Measurements from ENCODE around the gene POU2F1. TPM values are rescaled to one million over a fixed set of nuclear protein-coding genes. Genes with fewer than 3 reads are reported as not detected.
A peak's percentile ranks its signal among the peaks of the same experiment; 100 is the strongest.

Gene POU2F1
- total RNA-seq, 2 donors from 2014 or later: 48.6 to 49.4 TPM

GRCh38 chr1:167373986-167374385, 153.3 kb downstream of the POU2F1 start:
- H3K27me3 Mint-ChIP-seq (ENCODE audit: insufficient read depth): no peaks in the 10 kb centered on the region
- no peaks in the 10 kb centered on the region for H3K27me3 ChIP-seq (ENCODE audit: control insufficient read depth, insufficient read depth, low read length, poor library complexity, severe bottlenecking)
- H3K4me3 Mint-ChIP-seq: no peak overlapping the region
- H3K4me3 ChIP-seq (ENCODE audit: low read length): no peak overlapping the region
- H3K4me1 ChIP-seq (ENCODE audit: control insufficient read depth, insufficient read depth, low read length): no peaks in the 10 kb centered on the region
- peaks cover 2% of the 10 kb centered on the region for H3K9me3 Mint-ChIP-seq
- H3K9ac ChIP-seq (ENCODE audit: extremely low read depth, low read length, poor library complexity, severe bottlenecking): no peak overlapping the region
- H3K4me1 Mint-ChIP-seq: peaks cover 16% of the 10 kb centered on the region
- H3K27ac ChIP-seq (ENCODE audit: low read depth, low read length): no peak overlapping the region
- TF ChIP-seq, protein P1, sequence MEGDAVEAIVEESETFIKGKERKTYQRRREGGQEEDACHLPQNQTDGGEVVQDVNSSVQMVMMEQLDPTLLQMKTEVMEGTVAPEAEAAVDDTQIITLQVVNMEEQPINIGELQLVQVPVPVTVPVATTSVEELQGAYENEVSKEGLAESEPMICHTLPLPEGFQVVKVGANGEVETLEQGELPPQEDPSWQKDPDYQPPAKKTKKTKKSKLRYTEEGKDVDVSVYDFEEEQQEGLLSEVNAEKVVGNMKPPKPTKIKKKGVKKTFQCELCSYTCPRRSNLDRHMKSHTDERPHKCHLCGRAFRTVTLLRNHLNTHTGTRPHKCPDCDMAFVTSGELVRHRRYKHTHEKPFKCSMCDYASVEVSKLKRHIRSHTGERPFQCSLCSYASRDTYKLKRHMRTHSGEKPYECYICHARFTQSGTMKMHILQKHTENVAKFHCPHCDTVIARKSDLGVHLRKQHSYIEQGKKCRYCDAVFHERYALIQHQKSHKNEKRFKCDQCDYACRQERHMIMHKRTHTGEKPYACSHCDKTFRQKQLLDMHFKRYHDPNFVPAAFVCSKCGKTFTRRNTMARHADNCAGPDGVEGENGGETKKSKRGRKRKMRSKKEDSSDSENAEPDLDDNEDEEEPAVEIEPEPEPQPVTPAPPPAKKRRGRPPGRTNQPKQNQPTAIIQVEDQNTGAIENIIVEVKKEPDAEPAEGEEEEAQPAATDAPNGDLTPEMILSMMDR (conservative IDR thresholded peaks at IDR 0.05): peak; percentile 49
- peak; percentile 83 for DNase-seq
- peak overlapping the region; percentile 60 for H3K27ac Mint-ChIP-seq
- peaks cover 30% of the 10 kb centered on the region for H3K36me3 Mint-ChIP-seq (ENCODE audit: low read depth)
- peaks cover 12% of the 10 kb centered on the region for H3K36me3 ChIP-seq (ENCODE audit: control insufficient read depth, insufficient read depth, low read length)
- H3K9me3 ChIP-seq (ENCODE audit: control insufficient read depth, low read length): no peaks in the 10 kb centered on the region
- 89 to 96% methylated on average over 5 to 6 of the region's 6 CpGs for WGBS, 2 experiments (ENCODE audit: insufficient coverage in 1 of 2, insufficient read length in 1 of 2)

DNA sequence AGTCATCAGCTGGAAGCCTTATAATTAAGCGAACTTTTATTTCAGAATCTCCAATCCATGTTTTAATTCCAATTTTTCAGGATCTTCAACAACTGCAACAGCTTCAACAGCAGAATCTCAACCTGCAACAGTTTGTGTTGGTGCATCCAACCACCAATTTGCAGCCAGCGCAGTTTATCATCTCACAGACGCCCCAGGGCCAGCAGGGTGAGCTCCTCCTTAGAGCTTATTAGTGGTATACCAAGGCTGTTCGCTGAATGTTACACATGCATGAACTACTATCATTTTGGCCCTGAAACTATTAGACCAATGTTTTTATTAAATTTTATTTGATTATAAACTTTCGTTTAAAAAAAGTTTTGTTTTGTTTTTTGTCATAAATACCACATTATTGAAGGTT, 155.3 kb downstream of the POU2F1 start:
- WGBS, 2 experiments (ENCODE audit: insufficient coverage in 1 of 2, insufficient read length in 1 of 2): 89 to 97% methylated on average over 3 to 5 of the region's 5 CpGs
- Histone ChIP-seq H3K36me3 (ENCODE audit: control insufficient read depth, insufficient read depth, low read length) (peaks cover 12% of the 10 kb centered on the region), H3K4me3 (ENCODE audit: low read length) (no peak overlapping the region), H3K9me3 (ENCODE audit: control insufficient read depth, low read length) (no peaks in the 10 kb centered on the region), H3K27me3 (ENCODE audit: control insufficient read depth, insufficient read depth, low read length, poor library complexity, severe bottlenecking) (no peaks in the 10 kb centered on the region), H3K27ac (ENCODE audit: low read depth, low read length) (no peak overlapping the region), H3K9ac (ENCODE audit: extremely low read depth, low read length, poor library complexity, severe bottlenecking) (no peak overlapping the region), H3K4me1 (ENCODE audit: control insufficient read depth, insufficient read depth, low read length) (no peaks in the 10 kb centered on the region)
- TF ChIP-seq, protein P1 (conservative IDR thresholded peaks at IDR 0.05): no peak
- no peak overlapping the region for H3K27ac Mint-ChIP-seq
- H3K9me3 Mint-ChIP-seq: peaks cover 2% of the 10 kb centered on the region
- peaks cover 19% of the 10 kb centered on the region for H3K4me1 Mint-ChIP-seq
- H3K4me3 Mint-ChIP-seq: no peak overlapping the region
- peaks cover 30% of the 10 kb centered on the region for H3K36me3 Mint-ChIP-seq (ENCODE audit: low read depth)
- H3K27me3 Mint-ChIP-seq (ENCODE audit: insufficient read depth): no peaks in the 10 kb centered on the region
- no peak for DNase-seq

- 96 to 97% methylated on average over 6 to 7 of the region's 7 CpGs for WGBS, 2 experiments (ENCODE audit: insufficient coverage in 1 of 2, insufficient read length in 1 of 2)
- Mint-ChIP-seq H3K4me1 (peaks cover 2% of the 10 kb centered on the region), H3K9me3 (no peaks in the 10 kb centered on the region), H3K36me3 (ENCODE audit: low read depth) (peaks cover 43% of the 10 kb centered on the region), H3K4me3 (no peak overlapping the region), H3K27me3 (ENCODE audit: insufficient read depth) (no peaks in the 10 kb centered on the region), H3K27ac (no peak overlapping the region)
- H3K27ac ChIP-seq (ENCODE audit: low read depth, low read length): no peak overlapping the region
- no peaks in the 10 kb centered on the region for H3K9me3 ChIP-seq (ENCODE audit: control insufficient read depth, low read length)
- no peak overlapping the region for H3K9ac ChIP-seq (ENCODE audit: extremely low read depth, low read length, poor library complexity, severe bottlenecking)
- TF ChIP-seq, protein P1 (conservative IDR thresholded peaks at IDR 0.05): no peak
- no peak for DNase-seq
- no peaks in the 10 kb centered on the region for H3K27me3 ChIP-seq (ENCODE audit: control insufficient read depth, insufficient read depth, low read length, poor library complexity, severe bottlenecking)
- H3K36me3 ChIP-seq (ENCODE audit: control insufficient read depth, insufficient read depth, low read length): peaks cover 49% of the 10 kb centered on the region
- H3K4me1 ChIP-seq (ENCODE audit: control insufficient read depth, insufficient read depth, low read length): no peaks in the 10 kb centered on the region
- H3K4me3 ChIP-seq (ENCODE audit: low read length): no peak overlapping the region
Measured at GRCh38 chr1:167387251-167387910, 166.7 kb downstream of the POU2F1 start.

All from endodermal cell (in vitro differentiated cells).